ENCODE data around the gene WNT2B.

WNT2B gene

GRCh38 chr1:112529301-112529700 is 20.5 kb downstream of the WNT2B start:
- no peak for DNase-seq

- no peak for DNase-seq
Measured at GRCh38 chr1:112530832-112531231, 22.1 kb downstream of the WNT2B start.

DNA sequence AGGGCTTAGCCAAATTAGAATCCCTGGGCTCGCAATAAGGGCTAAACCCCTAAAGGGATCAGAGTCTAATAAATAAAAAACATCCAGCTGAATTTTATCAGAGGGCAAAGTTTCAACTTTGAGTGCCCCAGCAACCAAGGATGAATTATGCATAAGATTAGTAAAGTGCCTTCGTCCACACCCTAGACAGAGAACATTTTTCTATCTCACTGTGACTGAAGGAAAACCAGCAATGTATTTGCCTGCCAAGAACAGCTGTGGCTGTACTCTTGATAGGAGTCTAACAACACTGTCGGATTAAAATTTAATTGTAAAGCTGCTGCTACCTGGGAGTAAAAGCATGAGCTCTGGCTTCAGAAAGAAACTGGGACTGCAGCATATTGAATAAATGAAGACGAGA is 23.3 kb downstream of the WNT2B start:
- no peak for DNase-seq

- DNase-seq: no peak
Measured at GRCh38 chr1:112533029-112533428, 24.3 kb downstream of the WNT2B start.

- DNase-seq: no peak
Measured at GRCh38 chr1:112536561-112536960, 27.8 kb downstream of the WNT2B start.

DNA sequence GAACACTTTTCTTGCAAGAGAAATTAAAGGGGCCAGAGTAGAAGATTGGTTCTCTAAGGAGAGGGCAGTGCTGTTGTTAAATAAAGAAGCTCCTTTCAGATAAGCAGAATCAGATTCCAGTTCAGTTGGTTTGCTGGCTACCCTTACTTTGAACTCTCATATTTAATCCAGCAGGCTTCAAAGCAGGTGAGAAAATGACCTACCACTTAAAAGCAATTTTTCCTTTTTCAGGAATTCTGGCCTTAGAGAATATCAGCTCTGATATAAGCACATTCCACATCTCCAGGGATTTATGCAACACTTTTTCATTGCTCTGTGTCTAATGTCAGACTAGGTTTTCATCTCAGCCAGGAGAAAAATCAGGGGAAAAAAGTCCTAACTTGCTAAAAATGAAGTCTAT is 28.7 kb downstream of the WNT2B start:
- DNase-seq: no peak

DNA sequence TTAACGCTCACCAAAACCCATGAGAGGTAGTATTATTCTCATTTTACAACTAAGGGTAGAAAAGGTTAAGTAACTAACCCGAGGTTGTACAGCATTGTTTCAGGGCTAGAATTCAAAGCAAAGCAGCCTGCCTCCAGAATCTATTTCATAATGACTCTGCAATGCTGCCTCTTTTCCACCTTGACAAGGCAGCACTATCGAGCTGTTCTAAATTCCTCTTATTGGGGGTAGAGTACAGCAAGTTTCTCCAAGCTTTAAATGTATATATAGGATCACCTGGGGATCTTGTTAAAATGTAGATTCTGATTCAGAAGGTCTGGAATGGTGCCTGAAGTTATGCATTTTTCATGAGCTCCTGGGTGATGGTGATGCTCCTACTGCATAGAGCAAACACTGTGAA is 30.1 kb downstream of the WNT2B start:
- no peak for DNase-seq

- DNase-seq: no peak
Measured at GRCh38 chr1:112540226-112540794, 31.5 kb downstream of the WNT2B start.

DNA sequence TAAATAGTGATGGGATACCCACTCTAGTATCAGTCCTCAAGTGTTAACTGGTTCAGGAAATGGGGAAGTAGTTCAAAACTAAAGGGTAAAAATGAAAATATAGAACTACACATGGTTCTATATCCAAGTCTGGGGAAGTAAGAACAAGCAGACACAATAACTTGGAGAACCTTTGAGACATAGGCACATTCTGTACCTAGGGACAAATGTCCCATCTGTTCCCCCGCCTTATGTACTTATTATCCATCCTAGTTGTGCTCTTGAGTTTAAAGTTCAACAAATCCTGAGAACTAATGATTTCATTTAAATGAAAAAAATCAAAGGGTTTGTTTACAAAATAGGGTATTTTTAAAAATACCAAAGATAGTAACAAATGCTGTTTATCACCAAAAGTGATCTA is 32.5 kb downstream of the WNT2B start:
- DNase-seq: no peak

- no peak for DNase-seq
Measured at GRCh38 chr1:112542206-112542973, 33.6 kb downstream of the WNT2B start.

DNA sequence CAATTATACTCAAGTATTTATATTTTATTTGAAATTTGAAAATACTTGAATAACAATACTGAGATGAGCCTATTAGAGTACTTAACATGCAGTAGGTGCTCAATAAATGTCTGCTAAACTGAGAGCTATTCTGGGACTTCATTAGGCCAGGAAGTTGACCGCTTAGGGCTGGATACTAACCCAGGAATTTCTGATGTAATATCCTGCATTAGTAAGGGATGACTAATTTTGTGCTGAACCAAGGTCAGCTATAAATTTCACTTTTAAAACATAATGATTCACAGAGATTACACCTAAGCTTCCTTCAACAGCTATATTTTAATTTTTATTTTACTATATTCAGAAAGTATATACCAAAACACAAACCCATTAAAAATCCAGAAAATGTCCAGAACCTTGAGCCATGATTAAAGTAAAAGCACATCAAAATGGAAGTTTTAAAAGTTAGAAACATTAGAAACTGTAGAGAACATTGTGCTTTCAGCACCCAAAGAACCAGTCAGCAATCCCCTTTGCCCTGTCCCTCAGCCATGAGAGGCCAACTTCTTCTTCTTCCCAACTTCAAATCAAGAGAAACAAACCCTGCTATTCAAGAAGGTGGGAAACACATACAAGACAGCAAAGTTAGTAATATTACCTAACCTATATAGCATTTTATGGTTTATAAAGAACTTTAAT is 35.4 kb downstream of the WNT2B start:
- no peak for DNase-seq

- no peak for DNase-seq
Measured at GRCh38 chr1:112544751-112545150, 36.0 kb downstream of the WNT2B start.

- no peak for DNase-seq
Measured at GRCh38 chr1:112546076-112546475, 37.3 kb downstream of the WNT2B start.

- no peak for DNase-seq
Measured at GRCh38 chr1:112548547-112548946, 39.8 kb downstream of the WNT2B start.

- no peak for DNase-seq
Measured at GRCh38 chr1:112549590-112549989, 40.8 kb downstream of the WNT2B start.

DNA sequence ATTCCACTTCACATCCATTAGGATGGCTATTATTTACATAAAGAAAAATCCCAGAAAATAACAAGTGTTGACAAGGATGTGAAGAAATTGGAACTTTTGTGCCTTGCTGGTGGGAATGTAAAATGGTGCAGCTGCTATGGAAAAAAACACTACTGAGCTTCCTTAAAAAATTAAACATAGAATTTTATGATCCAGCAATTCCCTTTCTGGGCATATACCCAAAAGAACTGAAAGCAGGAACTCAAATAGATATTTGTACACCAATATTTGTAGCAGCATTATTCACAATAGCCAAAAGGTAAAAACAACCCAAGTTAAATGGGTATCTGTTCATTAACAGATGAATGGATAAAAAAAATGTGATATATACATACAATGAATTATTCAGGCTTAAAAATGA is 45.6 kb downstream of the WNT2B start:
- no peak for DNase-seq

- no peak for DNase-seq
Measured at GRCh38 chr1:112557385-112557784, 48.6 kb downstream of the WNT2B start.

DNA sequence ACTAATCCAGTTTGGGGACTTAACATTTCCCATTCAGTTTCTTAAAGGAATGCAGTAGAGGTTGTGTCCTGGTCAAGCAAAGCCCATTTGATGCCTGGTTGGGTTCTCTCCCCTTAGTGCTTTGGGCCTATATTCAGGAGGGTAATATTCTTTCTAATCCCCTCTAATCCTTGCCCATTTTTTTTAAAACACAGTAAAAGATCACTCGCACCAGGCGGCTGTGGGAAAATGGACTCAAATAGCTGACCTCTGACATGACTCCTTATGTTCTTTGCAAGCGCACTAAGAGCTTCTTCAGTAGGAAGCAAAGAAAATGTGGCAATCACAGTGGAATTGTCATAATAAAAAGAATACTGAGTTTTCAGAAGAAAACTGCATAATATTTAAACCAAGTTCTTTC is 49.9 kb downstream of the WNT2B start:
- no peak for DNase-seq

DNA sequence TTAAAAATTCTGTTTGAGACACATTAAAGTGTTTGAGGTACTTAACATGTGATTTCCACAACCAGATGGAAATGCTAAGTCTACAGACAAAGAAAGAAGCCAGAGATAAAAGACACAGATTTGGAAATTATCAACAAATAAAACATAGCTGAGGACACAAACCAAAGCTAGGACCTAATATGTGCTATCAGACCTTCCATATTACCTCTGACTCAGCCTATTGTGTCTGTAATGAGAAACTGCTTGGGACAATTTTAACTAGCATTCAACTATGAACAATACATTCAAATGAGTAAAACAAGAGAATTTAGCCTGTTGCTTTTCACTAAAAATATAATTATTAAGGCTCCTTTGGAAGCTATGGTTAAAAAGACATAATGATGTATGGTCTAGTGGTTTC is 54.6 kb downstream of the WNT2B start:
- DNase-seq: no peak

DNA sequence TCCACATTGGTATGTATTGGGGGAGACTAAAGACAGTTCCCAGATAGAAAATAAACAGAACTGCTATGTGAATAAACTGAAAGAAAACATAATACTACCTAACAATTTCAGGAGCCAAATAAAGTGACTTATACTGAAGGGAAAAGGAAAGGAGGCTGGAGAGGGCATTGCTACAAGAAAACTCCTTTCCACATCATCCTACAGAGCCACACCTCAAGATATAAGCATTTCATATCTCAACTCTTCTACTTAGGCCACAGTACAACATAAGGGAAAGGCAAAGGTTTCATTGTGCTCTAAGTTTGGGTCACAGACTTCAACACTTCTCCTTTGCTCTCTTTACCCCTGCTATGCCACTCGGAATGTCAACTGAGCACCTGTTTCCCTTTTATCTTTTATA is 55.3 kb downstream of the WNT2B start:
- no peak for DNase-seq

DNA sequence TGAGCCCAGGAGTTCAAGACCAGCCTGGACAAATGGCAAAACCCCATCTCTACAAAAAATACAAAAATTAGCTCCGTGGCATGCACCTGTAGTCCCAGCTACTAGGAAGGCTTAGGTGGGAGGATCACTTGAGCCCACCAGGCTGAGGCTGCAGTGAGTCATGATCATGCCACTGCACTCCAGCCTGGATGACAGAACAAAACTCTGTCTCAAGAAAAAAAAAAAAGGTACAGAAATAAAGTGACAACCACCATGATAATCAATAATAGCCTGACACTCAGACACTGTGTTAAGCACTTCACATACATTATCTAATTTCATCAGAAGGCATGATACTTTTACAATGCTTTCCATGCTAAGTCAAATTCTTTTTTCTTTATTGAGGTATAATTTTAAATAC is 57.0 kb downstream of the WNT2B start:
- DNase-seq: no peak

- no peak for DNase-seq
Measured at GRCh38 chr1:112575154-112575804, 66.5 kb downstream of the WNT2B start.

DNA sequence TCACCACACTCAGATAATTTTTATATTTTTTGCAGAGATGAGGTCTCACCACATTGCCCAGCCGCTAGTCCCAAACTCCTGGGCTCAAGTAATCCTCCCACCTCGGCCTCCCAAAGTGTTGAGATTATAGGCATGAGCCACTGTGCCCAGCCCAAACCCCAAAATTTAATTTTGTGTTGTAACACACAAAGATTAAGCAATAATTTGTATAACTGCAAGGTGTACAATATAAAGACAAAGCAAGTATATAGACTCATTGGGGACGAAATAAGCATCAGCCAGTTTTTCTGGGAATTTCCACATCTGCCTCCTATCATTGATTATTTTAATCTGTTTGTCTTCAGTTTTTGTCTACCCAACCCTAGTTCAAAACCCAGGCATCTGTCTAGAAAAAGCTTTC is 67.5 kb downstream of the WNT2B start:
- DNase-seq: no peak
